Kasumi-1 (cell line): ENCODE measurements around the gene C16orf74.
A peak's percentile ranks its signal among the peaks of the same experiment; 100 is the strongest.

ENCODE experiments used
- DNase-seq, 2 experiments: peaks; one replicate each; lab custom pipeline; 2025; lab: John Stamatoyannopoulos, UW

Gene C16orf74

GRCh38 chr16:85774136-85774535 is 23.2 kb upstream of the C16orf74 start:
- no peak for DNase-seq

GRCh38 chr16:85773044-85773443 is 22.1 kb upstream of the C16orf74 start:
- DNase-seq: no peak

DNA sequence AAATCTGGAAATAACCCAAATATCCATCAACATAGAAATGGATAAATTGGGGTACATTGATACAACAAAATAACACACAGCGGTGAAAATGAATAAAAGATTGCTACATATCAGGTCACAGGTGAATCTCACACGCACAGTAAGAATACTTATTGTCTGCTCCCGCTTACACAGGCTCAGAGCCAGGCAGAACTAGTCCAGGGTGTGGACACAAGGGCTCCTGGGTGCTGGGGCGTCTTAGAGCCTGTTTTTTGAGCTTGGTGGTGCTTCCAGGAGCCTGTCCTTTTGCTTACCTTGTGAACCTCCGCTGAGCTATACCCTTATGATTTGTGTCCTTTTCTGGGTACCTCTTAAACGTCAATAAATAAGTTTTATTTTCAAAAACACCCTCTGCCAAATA is 19.8 kb upstream of the C16orf74 start:
- no peak for DNase-seq

GRCh38 chr16:85768199-85768598 is 17.3 kb upstream of the C16orf74 start:
- DNase-seq: no peak

DNA sequence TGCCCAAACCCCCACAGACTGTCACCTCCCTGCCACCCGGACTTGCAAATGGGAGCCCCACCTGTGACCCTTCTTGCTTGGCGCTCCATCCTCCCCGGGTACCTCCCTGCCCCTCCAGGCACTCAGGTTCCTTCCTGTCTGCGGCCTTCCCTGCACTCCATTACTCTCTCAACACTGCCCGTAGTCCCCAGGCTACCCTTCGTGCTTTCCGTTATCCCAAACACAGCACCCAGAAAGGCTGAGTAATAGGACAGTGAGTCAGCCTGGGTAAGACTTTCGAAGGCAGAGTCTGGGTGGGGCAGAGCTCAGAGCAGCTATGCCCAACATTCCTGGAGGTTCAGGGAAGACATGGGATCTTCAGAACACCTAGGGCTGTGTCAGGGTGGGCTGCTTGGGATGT is 16.6 kb upstream of the C16orf74 start:
- no peak for DNase-seq

DNA sequence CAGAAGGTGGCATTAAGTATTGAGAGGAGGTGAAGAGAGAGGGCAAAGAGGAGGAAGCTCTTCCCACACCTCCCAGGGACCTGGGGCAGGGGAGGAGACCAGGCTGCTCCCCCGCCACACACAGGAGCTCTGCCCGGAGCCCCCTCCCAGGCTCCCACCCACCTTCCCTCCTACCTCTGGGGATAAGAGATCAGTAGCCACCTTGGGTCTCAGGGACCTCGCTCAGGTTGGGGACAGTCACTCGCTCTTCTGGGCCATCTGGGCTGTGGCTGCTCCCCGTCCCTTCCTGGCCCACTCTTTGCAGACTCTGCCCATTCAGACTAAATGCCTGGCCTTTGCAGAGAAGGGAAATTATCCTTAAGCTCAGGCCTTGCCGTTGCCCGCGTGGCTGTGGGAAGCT is 14.9 kb upstream of the C16orf74 start:
- DNase-seq: no peak

GRCh38 chr16:85765211-85765610 is 14.3 kb upstream of the C16orf74 start:
- no peak for DNase-seq

GRCh38 chr16:85763616-85764015 is 12.7 kb upstream of the C16orf74 start:
- no peak for DNase-seq

DNA sequence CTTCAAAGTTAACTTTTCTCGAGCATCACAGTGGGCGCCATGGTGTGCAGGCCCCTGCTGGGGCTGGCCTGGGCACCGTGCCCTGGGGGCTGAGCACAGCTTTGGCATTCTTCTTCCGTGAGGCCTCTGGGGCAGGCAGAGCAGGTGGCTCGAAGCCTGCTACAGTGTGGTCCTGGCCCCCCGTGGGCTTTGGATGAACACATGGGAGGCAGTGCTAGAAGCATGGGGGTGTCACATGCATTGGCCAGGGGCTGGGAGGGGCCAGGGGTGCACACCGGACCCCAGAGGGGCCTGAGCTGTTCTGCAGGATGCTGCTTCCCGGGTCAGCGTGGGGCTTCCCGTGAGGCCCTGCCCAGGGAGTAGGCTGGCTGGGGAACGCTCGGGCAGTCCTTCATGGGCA is 12.1 kb upstream of the C16orf74 start:
- no peak for DNase-seq

DNA sequence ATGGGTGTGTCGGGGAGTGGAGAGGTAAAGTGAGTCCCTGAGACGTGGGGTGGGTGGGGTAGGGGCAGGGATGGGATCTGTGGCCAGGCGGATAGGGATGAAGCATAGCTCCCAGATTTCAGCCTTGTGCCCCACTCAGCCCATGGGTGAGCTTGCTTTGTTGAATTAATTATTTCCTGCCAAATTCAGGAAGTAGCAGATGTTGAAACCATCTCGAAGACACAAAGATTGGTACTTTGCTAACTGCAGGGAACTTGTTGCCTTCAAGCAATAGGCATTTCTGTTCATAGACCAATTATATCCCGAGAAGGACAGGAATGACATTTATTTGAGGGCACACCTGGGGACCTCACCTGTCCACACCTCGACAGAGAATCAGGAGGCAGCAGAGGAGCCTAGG is 11.0 kb upstream of the C16orf74 start:
- peak; percentile 73 to 84 for DNase-seq

GRCh38 chr16:85759631-85760419 is 8.9 kb upstream of the C16orf74 start:
- DNase-seq: peak; percentile 57 to 76

GRCh38 chr16:85759136-85759535 is 8.2 kb upstream of the C16orf74 start:
- peak; percentile 94 to 97 for DNase-seq

DNA sequence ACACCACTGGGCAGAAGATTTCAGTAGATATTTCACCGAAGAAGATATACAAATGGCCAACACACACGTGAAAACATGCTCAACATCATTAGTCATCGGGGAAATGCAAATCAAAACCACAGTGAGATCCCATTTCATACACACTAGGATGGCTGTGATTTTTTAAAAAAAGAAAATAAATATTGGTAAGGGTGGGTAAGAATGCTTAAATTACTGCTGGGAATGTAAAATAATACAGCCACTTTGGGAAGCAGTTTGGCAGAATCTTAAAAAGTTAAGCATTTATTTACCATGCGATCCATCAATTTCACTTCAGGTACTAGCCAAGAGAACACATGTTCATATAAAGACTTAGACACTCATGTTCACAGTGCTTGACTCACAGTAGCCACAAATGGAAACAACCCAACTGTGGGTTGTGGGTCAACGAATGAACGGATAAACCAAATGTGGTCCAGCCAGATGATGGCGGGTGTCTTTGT is 6.5 kb upstream of the C16orf74 start:
- no peak for DNase-seq

DNA sequence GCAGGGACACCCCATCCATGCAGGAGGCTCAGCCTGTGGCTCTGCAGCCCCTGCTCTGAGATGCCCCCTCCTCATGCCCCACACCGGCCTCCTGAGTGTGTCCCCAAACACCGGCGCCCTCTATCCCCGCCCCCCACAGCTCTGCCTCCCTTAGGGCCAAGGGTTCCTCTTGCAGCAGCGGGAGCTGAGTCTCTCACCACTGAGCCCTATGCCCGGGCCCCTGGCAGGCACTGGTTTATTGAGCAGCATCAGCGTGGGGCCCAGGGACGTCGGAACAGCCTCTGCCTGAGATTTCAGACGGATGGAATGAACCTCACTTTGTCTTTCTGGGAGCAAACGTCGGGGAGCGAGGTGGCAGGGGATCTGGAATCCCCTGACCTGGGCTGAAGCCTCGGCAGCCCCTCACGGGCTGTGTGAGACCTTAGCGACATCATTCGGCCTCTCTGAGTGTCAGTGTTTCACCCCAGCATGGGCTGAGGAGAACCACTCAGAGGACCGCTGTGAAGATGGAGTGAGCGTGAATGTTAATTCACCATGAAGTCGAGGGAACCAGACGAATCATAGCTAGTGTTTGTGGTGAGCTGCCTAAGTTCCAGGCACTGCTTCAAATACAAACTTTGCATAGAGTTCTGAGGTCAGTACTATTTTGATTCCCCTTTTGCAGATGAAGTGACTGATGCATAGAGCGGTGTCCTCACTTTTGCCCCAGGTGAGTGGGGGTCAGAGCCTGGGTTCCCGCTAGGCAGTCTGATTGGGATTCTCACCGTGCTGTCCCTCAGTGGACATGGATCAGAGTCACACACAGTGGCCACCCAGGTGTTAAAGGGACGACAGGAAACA is 5.3 kb upstream of the C16orf74 start:
- DNase-seq: peak in 1 of 2 experiments; percentile 34

- no peak for DNase-seq
These were observed 3.5 kb upstream of the C16orf74 start for GRCh38 chr16:85754413-85754812.

GRCh38 chr16:85753976-85754375 is 3.1 kb upstream of the C16orf74 start:
- no peak for DNase-seq

DNA sequence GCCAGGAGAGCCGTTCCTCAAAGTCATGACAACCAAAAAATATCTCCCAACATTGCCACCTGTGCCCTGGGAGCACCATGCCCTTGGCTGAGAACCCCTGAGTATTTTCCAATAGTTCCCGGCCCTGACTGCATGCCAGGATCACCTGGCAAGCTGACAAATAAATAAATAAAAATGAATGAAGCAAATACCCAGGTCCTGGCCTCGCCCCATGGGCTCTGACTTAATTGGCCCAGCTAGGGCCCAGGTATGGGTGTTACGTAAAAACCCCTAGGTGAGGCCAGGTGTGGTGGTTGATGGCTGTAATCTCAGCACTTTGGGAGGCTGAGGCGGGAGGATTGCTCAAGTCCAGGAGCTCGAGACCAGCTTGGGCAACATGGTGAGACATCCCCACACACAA is 2.7 kb upstream of the C16orf74 start:
- DNase-seq: no peak

GRCh38 chr16:85752511-85753420 is 1.9 kb upstream of the C16orf74 start:
- DNase-seq: peak; percentile 77 to 84

DNA sequence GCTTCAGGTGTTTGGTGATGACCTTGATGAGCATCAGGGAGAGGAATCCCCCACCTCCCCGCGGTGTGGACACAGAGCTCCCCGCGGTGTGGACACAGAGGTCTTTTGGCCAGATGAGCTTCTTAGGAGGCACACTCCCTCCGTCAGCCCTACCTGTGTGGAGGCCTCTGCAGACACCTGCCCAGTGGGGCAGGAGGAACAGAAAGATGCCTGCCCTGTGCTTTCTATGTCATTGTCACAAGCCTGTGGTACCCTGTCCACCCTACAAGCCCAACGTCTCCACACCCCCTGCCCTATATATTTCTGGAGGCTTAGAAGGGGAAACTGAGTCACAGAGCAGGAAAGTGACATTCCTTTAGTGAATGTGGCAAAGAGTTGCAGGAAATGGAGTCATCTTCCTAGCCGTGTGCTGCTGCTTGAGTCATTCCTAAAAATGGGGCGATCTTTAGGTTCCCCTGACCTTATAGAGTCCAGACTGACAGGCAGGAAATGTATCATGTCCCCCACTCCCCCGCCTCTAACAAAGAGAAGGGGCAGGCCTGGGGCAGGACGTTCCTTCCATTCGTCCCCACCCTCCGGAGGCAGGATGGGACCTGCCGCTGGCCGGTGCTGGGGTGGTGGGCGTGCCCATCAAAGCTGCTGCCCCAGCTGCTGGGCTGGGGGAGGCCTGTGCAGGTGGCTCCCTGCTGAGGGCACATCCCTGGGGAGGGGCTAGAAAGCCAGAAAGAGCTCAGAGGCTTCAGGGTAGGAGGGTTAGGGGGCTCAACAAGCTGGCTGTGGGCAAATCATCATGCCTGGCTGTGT is 1.0 kb upstream of the C16orf74 start:
- DNase-seq: no peak

DNA sequence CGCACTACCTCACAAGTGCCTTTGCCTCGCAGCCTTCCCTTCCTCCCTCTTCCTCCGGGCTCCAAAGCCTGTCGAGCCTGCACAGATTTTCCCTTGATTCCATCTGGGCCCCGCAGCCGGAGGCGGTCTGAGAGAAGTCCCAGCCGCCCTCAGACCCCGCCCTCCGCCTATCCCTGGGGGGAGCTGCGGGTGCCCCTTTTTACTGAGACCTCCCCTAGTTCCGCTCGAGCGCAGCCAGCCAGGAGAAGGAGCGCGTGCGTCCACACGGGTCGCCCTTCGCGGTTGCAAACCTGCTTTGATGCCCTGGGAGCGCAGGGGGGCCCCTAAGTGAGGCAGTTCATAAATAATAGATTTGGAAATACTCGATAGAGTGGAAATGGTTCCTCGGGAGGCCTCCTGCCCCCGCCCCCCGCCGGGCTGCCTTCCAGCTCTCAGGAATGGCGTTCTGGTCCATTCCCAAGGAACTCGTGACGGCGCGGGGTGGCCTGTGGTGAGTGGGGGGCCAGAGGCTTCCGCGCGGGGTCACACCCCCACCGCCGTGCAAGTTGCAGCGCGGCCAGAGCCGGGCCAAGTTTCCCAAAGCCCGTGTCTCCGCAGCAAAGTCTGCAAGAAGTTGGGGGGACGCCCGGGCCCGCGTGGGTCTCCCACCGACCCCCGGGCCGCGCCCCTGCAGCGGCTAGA is 610 bp downstream of the C16orf74 start:
- DNase-seq: peak; percentile 64 to 66

- DNase-seq: no peak
These were observed 1.1 kb downstream of the C16orf74 start for GRCh38 chr16:85749771-85750145.
